ENCODE data around the gene DSE.

Gene DSE

DNA sequence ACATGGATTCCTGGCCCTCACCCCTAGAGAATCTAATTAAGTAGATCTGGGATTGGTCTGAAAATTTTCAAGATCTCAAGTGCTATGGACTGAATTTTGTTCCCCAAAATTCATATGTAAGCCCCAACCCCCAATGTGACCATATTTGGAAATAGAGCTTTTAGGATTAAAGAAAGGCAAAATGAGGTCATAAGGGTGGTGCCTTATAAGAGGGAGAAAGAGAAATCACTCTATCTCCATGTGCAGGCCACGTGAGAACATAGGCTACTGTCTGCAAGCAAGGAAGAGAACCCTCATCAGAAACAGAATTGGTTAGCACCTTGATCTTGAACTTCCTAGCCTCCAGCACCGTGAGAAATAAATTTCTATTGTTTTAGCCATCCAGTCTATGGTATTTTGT, 8.5 kb upstream of the DSE start:
- DNase-seq: no peak

DNA sequence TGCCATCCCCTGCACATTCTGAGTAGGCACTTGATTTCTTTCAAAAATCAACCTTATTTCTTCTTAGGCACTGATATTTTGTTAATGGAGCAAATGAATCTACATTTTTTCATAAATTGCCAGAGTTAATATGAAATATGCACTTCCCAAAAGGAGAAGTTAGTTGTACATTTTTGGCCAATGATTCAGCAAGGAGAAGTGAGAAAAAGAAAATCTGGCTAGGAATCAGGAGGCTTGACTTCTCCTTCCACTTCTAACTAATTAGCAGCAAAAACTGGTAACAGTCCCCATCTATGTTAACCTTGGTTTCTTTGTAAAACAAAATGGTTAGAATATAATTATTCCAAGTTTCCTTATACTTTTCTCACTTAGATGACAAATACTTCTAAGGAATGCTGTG, 7.0 kb upstream of the DSE start:
- peak; percentile 83 for DNase-seq

DNA sequence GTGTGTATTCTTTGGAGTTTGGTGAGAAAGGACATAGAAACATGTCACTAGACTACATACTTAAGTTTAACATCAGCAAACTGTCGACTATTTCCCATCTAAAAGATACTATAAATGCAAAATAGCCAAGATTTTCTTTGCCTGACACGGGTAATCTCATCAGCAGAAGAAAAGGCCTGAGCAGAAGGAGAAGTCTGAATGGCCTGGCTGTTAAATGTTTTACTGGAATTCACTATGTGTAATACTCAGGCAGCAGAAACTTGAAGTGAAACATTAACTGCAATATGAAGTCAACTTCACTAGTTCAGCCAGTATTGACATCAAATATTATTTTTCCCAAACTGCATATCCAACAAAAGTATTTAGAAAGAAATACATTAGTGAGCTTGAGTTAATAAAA, 6.4 kb upstream of the DSE start:
- no peak for DNase-seq

DNA sequence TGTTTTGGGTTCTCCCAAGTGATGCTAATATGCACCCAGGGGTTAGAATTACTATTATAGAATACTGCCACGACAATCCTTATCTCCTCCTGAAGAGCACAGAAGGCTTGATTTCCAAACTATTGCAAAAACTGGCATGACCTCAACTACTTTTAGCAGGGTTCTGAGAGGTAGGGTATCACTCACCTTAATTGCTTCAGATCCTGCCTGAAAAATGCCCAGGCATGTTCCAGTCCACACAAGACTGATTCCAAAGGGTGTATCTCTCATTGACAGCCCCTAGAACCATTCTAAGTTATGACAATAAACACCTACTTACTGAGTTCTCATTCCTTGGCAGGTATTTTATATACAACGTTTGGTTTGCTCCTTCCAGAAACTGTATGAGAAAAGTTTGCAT, 5.0 kb upstream of the DSE start:
- no peak for DNase-seq

DNA sequence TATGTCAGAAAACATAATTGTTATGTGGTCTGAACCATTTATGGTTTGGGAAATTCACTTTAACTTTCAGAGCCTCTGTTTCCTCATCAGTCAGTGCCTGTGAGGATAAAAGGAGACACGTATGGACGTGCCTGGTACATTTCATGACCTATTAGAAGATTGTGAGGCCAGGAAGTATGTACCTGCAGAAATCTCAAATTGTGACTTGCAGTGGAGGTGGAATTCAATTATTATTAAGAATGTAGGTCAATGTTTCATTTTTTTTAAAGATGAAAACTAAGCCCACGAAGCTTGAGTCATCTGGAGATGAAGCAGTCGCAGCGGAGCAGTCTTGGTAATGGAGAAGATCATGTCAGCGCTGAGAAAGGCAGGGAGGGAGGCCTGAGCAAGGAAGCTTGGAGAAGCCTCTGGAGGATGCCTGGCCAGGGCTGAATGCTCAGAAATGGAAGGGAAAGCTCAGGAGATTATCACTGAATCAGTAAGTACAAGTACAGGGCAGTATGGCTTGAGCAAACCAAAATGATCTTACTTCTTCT, 3.9 kb upstream of the DSE start:
- no peak for DNase-seq

DNA sequence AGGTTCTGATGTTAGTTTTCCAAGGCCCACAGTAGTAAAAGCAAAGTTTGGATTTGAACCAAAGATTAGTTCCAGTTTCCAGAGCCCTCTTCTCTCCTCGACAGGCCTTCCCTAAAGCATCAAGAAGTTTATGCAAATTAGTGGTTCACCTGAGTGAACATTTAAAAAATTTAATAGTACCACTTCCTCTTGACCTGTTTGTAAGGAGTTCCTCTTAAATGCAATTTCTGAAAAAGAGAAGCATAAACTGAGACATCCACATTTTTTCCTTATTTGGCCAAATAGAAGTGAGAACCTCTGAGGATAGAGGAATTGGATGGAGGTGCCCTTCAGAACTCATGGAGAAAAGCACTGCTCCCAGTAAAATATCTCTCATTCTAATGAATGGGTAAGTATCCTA, 1.2 kb upstream of the DSE start:
- no peak for DNase-seq

DNA sequence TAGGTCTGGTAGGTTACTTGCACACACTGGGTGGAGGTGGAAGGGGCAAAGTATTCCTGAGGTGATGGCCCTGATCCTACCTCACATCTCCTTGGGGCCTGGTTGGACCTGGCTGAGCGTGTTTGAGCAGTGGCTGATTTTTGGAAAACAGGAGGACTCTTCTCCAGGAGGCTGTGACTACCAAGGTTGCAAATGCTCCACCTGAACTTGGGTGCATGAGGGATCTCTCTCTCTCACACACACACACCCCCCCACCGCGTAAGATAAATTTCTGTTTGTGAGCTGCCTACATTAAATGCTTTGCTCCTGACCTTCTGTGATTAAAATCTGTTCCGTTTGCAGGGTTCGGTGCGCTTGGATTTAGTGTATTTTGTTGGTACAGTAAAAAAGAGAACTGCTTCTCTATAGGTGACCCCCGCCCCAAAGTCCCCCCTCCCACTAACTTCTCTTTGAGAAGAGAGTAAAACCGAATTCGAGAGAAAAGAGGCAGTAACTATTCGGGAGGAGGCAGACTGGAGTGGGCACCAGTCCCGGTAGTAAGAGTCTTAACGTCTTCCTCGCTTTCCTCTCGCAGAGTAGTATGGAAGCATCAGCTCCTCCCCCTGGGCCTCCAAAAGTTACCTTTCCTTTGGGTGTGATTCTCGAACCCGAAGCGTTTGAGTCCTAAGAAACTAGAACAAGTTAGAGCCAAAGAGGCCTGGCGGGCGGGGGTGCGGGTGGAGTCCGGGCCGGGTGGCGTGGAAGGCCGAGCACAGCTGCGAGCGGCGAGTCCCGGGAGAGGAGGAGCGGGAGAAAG, 585 bp upstream of the DSE start:
- no peak for DNase-seq

DNA sequence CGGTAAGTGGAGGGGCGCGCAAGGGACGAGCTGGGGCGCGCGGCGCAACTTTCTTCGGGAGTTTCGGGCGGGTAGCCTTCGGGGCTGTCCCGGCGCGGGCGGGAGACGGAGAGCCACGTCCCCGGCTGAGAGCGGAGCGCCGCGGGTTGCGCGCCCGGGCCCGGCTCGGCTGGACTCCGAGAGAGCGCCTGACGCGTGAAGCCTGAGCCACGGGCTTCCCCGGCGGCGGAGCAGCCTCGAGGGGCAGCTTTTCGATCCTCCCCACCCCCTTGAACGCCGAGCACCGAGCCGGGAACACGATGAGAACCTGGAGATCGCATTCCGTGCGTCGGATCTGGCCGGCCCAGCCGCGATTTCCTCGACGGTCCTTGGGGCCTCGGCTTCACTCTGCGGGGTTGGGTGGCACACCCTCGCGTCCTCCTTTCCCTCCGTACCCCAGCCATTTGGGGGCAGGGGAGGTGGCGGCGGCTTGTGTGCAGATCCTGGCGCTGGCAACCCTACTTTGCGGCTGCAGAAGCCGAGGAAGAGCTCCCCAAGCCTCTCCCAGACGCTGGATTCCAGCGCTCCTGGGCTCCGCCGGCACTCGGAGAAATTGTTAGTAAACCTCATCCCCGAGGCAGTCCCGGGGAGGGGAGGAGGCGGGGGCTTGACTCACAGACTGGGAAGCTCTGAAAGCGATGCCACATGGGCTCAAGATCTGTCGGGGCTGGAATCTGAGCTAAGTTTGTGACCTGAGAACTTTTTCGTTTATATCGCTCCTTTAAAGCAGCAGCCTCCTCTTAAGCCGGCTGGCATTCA, 572 bp downstream of the DSE start:
- peak; percentile 96 for DNase-seq

DNA sequence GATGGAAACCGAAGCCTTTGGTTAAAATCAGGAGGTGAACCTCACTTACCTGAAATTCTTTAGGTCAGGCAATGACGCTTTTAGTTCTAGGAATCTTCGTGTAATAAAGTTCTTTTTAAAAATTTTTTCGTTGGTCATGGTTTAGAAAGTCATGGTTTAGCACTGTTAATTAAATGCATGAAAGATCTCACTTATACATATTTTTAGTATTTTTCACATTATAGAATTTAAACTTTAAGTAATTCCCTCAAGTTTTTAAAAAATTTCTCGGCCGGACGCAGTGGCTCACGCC, 1.1 kb downstream of the DSE start:
- DNase-seq: no peak

DNA sequence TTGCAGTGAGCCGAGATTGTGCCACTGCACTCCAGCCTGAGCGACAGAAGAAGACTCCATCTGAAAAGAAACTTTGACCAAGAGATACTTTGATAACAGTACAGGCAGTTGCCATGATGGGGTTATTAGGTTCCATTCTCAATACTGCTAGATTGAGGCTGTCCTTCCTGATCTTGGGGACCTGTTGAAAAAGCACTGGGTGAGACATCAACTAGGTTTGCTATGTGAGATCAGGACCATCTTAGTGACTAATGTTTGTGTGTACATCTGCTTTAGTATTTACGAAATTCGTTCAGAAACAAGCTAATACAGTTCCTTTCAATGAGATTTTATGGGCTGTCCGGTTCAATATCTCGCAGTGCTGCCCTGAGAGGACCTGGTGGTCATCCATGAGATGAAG, 2.6 kb downstream of the DSE start:
- DNase-seq: no peak

DNA sequence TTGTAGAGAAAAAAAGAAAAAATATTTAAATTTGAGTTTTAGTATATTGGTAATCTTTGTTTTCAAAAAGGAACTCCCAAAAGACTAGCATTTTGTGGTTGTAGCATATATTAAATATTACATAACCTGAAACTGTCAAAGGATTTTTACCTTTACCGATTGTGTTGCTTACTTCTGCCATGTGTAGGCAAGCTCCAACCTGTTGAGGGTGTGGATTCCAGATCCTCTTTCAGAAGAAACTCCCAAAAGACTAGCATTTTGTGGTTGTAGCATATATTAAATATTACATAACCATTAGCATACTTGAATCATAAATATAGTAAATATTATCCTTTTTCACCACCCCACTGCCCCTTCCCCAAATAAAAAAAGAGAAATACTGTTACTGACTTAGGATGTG, 3.2 kb downstream of the DSE start:
- no peak for DNase-seq

DNA sequence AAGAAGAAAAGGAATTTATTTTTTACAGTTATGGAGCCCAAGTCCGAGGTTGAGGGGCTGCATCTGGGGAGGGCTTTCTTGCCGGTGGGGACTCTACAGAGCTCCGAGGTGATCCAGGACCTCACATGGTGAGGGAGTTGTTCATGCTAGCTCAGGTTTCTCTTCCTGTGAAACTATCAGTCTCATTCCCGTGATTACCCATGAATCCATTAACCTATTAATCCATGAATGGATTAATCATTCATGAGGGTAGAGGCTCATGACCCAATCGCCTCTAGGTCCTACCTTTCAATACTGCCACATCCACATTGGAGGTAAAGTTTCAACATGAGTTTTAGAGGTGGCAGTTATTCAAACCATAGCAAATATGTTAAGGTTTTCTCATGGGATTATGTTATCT, 3.8 kb downstream of the DSE start:
- no peak for DNase-seq

DNA sequence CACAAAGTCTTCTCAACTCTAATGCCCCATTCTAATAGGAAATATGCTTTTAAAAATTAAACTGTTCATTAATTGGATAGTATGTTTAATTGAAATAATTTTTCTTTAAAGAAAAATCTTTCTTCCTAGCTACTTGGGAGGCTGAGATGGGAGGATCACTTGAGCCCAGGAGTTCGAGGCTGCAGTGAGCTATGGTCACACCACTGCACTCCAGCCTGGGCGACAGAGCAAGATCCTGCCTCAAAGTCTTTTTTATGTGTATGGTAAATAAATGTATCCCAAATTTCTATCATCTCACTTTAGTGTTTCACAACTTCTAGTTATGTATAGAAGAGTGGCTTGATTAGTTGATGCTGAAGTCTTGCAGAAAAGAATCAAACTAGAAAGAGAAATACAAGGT, 4.5 kb downstream of the DSE start:
- DNase-seq: no peak

DNA sequence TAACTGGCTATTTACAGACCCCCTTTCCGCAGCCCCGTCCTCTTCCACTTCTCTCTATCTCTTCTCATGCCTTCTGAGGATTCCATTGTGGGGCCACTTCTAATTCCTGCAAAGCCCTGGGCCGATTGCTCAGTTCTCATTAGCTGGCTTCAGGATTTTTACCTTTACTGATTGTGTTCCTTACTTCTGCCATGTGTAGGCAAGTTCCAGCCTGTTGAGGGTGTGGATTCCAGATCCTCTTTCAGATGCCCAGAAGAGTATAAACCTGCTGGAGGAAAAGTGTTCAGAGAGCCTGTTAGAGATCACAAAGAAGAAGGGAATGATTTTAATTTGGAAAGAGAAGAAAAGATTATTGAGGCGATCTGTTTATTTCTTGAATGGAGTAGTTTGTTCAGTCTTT, 5.4 kb downstream of the DSE start:
- DNase-seq: no peak

DNA sequence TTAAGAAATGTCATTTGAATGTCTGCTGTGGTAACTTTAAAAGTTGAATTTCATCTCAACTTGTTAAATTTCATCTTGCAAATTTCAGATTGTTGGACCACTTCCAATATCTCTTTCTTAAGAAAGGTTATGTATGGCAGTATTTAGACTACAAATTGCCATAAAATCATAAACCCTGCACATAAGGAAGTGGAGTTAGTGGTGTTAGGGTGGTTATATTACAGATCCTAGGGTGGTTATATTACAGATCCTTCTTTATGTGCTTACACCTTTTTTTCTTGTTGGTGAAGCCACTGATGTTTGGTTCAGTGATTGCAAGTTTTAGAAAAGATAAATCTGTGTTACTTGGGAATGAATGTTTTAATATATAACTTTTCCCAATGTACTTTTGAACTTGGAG, 9.0 kb downstream of the DSE start:
- DNase-seq: no peak

DNA sequence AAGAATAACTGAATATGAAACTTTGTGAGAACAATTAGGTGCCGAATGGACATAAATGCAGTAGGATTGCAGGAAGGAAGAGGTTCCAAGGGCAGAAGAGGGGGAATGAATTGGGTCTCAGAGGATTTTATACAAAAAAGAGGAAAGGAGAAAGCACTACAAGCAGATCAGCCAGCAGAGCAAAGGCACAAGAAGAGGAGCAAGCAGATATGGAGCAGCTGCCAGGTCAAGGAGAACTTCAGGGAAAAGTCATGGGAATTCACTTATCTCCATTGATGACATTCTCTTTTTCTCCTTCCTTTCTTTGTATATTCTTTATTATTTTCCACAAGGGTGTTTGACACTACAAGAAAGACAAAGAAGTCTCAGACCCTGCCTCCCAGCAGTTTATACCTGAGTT, 9.6 kb downstream of the DSE start:
- no peak for DNase-seq

DNA sequence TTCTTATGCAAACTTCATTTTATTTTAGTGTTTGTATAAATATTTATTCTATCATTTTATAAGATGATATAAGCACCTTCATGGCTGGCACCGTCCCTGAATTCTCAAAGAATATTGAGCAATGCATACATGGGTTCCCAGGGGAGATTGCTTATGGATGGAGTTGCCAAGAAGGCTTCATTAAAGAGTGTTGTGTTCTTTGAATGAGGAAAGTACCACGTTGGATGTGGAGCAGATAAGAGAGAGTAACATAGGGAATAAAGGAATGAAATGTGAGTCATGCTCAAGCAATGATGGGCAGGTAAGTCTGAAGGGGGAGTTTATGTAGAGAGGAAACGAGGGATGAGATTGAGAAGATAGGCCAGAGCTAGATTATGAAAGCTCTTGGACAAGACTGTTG, 10.3 kb downstream of the DSE start:
- DNase-seq: no peak

DNA sequence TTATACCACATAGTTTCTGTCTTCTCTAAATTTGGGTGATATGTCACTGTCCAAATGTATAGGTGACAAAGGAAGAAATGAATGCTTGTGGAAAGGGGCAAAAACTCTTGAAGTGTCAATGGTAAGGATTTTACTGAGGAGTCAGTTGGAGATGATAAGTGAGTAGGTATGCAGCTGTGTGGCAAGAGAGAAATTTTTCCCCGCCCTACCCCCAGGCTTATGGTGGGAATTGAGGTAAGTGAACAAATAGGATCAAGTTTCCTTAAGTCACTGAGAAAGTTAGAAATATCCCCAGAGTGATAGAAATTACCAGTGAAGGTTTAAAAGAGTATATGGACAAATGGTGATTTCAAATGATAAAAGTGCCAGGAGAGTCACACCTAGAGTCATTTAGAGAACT, 11.8 kb downstream of the DSE start:
- no peak for DNase-seq

DNA sequence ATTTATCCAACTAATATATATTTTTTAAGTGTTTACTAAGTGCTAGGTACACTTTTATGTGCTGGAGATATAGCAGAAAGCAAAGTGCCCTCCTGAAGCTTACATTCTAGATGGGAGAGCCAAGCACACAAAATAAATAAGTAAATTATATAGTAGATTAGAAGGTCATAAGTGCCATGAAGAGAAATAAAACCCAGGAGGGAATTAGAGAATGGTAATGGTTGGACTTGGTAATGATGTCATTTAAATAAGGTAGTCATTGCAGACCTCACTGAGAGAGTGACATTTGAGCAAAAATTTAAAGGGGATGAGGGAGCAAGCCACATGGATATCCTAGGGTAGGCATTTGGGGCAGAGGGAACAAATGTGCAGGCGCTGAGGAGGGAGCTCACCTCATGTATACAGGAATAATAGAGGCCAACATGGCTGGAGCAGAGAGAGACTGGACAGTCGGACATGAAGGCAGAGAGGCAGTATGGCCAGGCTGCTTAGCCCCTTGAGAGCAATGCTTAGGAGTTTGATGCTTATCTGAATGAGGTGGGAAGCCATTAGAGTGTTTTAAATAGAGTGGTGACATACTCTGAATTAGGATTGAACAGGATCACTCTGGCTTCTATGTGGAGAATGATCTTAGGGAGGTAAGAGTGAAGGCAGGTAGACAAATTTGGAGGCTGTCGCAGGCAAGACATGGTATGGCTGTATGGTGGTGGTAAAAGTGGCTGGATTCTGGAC, 14.1 kb downstream of the DSE start:
- DNase-seq: no peak

DNA sequence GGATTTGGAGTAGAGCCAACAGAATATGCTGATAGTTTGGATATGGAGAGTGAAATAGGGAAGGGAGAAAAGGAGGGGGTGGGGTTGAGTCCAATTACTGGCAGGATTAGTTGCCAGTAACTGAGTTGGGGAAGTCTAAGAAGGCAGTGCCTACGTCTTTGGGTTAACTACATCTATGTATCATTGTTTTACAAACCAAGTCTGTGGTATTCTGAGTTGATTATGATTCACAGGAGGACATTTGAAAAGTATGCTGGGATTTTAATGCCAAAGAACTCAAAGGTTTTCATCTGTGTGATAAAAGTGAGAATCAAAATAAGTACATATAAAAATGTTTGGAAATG, 14.7 kb downstream of the DSE start:
- peak; percentile 85 for DNase-seq

DNA sequence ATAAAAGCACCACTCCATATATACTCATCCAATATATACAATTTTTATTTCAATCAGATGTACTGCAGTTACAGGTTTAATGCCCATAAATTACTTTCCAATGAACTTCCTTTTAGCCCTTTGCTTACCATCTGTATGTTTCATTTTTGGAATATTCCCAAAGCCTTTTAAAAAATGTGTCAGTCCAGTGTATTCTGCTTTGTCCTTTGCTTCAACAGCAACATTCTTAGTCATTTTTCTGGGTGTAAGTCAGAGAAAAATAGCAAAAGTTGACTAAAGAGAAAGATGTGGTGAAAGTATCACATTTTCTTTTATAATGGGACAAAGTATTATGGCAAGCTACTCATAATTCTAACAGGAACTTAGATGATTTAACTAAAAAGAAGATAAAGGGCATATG, 15.2 kb downstream of the DSE start:
- peak; percentile 70 for DNase-seq

DNA sequence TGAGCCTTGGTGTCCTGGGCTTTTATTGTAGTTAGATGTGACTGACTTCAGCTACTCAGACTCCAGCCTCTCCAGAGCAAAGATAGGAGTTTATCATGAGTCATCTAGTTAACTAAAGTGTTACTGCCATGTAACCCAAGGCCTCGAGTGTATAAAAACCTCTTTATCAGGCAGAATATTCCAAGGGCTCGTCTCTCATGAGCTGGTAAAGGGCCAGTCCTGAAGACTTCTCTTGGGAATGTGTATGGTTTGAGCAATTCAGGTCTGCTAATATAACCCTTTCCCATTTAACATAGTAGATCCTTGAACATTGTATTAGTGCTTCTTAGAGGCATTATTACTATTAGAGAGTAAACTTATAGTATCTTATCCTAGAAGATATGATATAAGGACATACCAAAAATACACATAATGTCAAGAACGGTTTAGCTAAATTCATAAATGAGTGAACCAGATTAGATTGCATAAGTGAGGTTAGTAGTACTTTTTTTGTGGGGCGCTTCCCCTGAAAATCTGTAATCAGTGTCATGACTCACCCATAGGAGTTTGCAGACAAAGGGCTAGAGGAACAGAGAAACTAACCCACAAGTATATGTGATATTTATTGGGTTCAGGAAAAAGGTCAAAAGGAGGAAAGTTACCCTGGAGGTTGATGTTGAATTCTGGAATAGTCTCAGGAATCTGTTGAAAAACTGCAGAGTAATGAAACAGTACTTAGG, 16.0 kb downstream of the DSE start:
- peak; percentile 62 for DNase-seq

DNA sequence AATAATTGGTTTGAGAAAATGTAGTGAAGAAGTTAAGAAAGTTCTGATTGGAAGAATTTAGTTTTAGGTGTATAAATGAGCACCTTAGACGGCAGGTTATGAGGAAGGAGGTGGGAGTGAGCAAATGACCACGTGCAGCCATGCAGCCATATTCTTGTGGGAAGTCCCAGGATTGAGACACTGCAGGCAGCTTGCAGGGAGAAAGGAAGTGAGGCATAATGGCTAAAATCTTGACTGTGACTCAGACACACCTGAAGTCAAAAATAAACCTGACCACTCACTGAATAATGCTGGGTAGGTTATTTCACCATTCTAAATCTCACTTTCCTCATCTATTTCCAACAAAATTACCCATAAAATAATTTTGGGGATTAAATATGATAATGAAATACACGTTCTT, 16.6 kb downstream of the DSE start:
- DNase-seq: peak; percentile 43

Data from fibroblast of skin of back (primary cell).